GM18508 (cell line): Measurements from ENCODE around the gene NAPA.

Source experiments
- ATAC-seq: cut with Tn5 transposase; IDR thresholded peaks from one replicate; pipeline ENCODE4 v1.9.1; 2021; ENCODE audit warnings: moderate number of reproducible peaks; ENCODE audit not compliant: insufficient read depth, unreplicated experiment

Gene NAPA

GRCh38 chr19:47514869-47515588 is at the start of gene NAPA:
Gene NAPA (minus strand): TSS chr19:47515063. CDS start chr19:47514940, 123 bp downstream.
- peak; percentile 67 for ATAC-seq

GRCh38 chr19:47564081-47564480 is 49.2 kb upstream of the NAPA start:
- no peak for ATAC-seq

GRCh38 chr19:47561440-47562057 is 46.7 kb upstream of the NAPA start:
- ATAC-seq, result no peak

- no peak for ATAC-seq
Observed at GRCh38 chr19:47560999-47561398, 46.1 kb upstream of the NAPA start.

- no peak for ATAC-seq
Observed at GRCh38 chr19:47550129-47550528, 35.3 kb upstream of the NAPA start.

GRCh38 chr19:47549261-47549862 is 34.5 kb upstream of the NAPA start:
- no peak for ATAC-seq

- no peak for ATAC-seq
Observed at GRCh38 chr19:47547199-47547598, 32.3 kb upstream of the NAPA start.

- no peak for ATAC-seq
Observed at GRCh38 chr19:47545061-47545948, 30.4 kb upstream of the NAPA start.

- ATAC-seq, result no peak
Observed at GRCh38 chr19:47544476-47544875, 29.6 kb upstream of the NAPA start.

GRCh38 chr19:47544075-47544474 is 29.2 kb upstream of the NAPA start:
- no peak for ATAC-seq

- no peak for ATAC-seq
Observed at GRCh38 chr19:47542030-47542475, 27.2 kb upstream of the NAPA start.

- ATAC-seq, result no peak
Observed at GRCh38 chr19:47541518-47541917, 26.7 kb upstream of the NAPA start.

GRCh38 chr19:47540748-47541147 is 25.9 kb upstream of the NAPA start:
- no peak for ATAC-seq

- no peak for ATAC-seq
Observed at GRCh38 chr19:47539747-47540311, 25.0 kb upstream of the NAPA start.

GRCh38 chr19:47538812-47539211 is 23.9 kb upstream of the NAPA start:
- no peak for ATAC-seq

GRCh38 chr19:47537493-47537892 is 22.6 kb upstream of the NAPA start:
- no peak for ATAC-seq

- no peak for ATAC-seq
Observed at GRCh38 chr19:47534628-47535027, 19.8 kb upstream of the NAPA start.

- no peak for ATAC-seq
Observed at GRCh38 chr19:47531640-47532387, 17.0 kb upstream of the NAPA start.

- ATAC-seq, result no peak
Observed at GRCh38 chr19:47529018-47529742, 14.3 kb upstream of the NAPA start.
